Pancreas (tissue), 10 donors: ENCODE measurements around the gene GIMD1. TPM values are rescaled to one million over a fixed set of nuclear protein-coding genes. Genes with fewer than 3 reads are reported as not detected.
"Not testable (repeated sequence)": the region's sequence is repeated elsewhere in the genome, so short reads cannot be mapped to it uniquely, and the experiment has no call there.

ENCODE experiments used
- ATAC-seq, 4 donors: fragments of 200-7000 bp; cut with Tn5 transposase; one replicate each; pipeline versions ENCODE4 v1.8.0 to v1.9.1; 2020; ENCODE audit warnings: mild to moderate bottlenecking in 4 of 4, moderate library complexity in 4 of 4
- DNase-seq, 6 donors: peaks; one replicate each; pipeline ENCODE4 v3.0.0-alpha.2; 2020
- FAIRE-seq: peaks from 2 replicates; lab custom pipeline; 2012; peaks lifted over from hg19 to GRCh38; lab: Jason Lieb, UNC
- H3K27ac ChIP-seq, 4 donors: fragments of 200-600 bp; sonication (generic); 1 replicate in 3 of 4; 2 replicates in 1 of 4; pipeline versions ENCODE4 v1.5.0 to v1.8.0; 2020
- H3K27me3 ChIP-seq, 4 donors: fragments of 200-600 bp; one replicate each; pipeline ENCODE4 v1.8.0; 2021
- H3K36me3 ChIP-seq, 3 donors: fragments of 200-600 bp; sonication (generic) in 1 of 3; one replicate each; pipeline versions ENCODE4 v1.5.0 to v1.8.0; 2020 to 2021
- H3K4me1 ChIP-seq, 3 donors: fragments of 200-600 bp; one replicate each; pipeline ENCODE4 v1.8.0; 2021
- H3K4me3 ChIP-seq, 4 donors: fragments of 200-600 bp; sonication (generic) in 2 of 4; one replicate each; pipeline versions ENCODE4 v1.5.0 to v1.8.0; 2020 to 2021
- H3K9me3 ChIP-seq, 4 donors: fragments of 200-600 bp; one replicate each; pipeline ENCODE4 v1.8.0; 2021
- WGBS, 2 donors: extraction: QIAGEN DNeasy Blood & Tissue Kit; methylation state at CpG; one replicate each; pipeline ENCODE4 v1.1.7; 2013; 5-methylcytosine and 5-hydroxymethylcytosine counted together
- intact Hi-C, 3 donors: fragments of 100-400 bp; cut with DNase I; formaldehyde crosslinking; loops; one replicate each; pipeline versions ENCODE4 v1.11.1 to v1.14.2; 2022
- polyA plus RNA-seq, 2 donors: library from polyadenylated mRNA; stranded (reverse); fragments of 200-250 nt; gene quantifications; one replicate each; pipeline ENCODE4 v1.2.3, GENCODE V29; 2013
- total RNA-seq, 6 donors: library from RNA; stranded (reverse); fragmentation: NEBNext Ultra II Directional in 4 of 6; extraction: Animal tissue kit (Norgen Biotek cat#: 25700) in 4 of 6; gene quantifications; one replicate each; pipeline versions ENCODE4 v1.2.1 to v1.2.4, GENCODE V29; 2021 to 2023
- TF ChIP-seq, protein P1 (sequence below), 4 donors: fragments of 200-600 bp; sonication (generic) in 3 of 4; IDR thresholded peaks; one replicate each; pipeline versions ENCODE4 v1.5.0 to v1.8.0; 2021; ENCODE audit warnings: antibody characterized with exemption in 4 of 4
- donor health status: healthy with polysubstance abuse.
- donor health status: DM: no; HTN: no; CAD: no; lungs with moderate emphysema.
- donor health status: DM: no; HTN: no; CAD: no.
- donor health status: control.
- donor health status: control.
- donor health status: Bipolar disorder and iron deficiency.
- donor health status: DM: yes; HTN: yes; CAD: no.
- donor health status: DM: no; HTN: no; CAD: no.
- donor health status: DM: no; HTN: no; CAD: no.
- donor health status: DM: yes; HTN: yes; CAD: no.

The GIMD1 gene
- total and polyA plus RNA-seq, 8 donors: not detected

- FAIRE-seq (no peak), DNase-seq (no peak), ATAC-seq (no peak)
- TF ChIP-seq, protein P1, sequence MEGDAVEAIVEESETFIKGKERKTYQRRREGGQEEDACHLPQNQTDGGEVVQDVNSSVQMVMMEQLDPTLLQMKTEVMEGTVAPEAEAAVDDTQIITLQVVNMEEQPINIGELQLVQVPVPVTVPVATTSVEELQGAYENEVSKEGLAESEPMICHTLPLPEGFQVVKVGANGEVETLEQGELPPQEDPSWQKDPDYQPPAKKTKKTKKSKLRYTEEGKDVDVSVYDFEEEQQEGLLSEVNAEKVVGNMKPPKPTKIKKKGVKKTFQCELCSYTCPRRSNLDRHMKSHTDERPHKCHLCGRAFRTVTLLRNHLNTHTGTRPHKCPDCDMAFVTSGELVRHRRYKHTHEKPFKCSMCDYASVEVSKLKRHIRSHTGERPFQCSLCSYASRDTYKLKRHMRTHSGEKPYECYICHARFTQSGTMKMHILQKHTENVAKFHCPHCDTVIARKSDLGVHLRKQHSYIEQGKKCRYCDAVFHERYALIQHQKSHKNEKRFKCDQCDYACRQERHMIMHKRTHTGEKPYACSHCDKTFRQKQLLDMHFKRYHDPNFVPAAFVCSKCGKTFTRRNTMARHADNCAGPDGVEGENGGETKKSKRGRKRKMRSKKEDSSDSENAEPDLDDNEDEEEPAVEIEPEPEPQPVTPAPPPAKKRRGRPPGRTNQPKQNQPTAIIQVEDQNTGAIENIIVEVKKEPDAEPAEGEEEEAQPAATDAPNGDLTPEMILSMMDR (IDR thresholded peaks at IDR 0.05): no peak
- H3K4me3 ChIP-seq: no peak overlapping the region
- H3K4me1 ChIP-seq: no peaks in the 10 kb centered on the region
- intact Hi-C loops: no loop called here
- no peak overlapping the region for H3K27ac ChIP-seq
- WGBS, 2 donors: 91 to 93% methylated on average over 1 of the region's 1 CpG
- no peaks in the 10 kb centered on the region for H3K27me3 ChIP-seq
- H3K36me3 ChIP-seq: peaks cover 4 to 42% (median 10%) of the 10 kb centered on the region in 3 donors
- H3K9me3 ChIP-seq: no peaks in the 10 kb centered on the region
Measured at GRCh38 chr4:106334741-106335470, 33.7 kb downstream of the GIMD1 start.

DNA sequence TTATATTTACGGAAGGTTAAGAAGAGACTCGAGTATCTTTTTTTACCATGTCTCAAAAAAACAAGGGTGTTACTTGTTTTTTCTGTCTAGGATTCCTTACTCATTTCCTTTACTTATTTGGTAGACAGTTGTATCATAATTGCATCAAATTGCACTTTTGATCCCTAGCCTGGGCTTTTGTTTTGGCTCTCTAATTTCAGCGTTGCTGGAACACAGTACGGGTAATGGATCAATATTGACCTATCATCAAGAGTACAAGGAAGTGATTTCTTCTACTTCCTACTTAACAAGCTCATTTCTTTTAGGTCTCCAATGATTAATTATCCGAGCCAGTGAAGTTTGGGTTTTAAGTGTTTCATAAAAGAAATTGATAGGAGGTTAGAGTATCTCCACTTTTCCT is 35.4 kb downstream of the GIMD1 start:
- no peak overlapping the region for H3K4me3 ChIP-seq
- intact Hi-C loops: no loop called here
- DNase-seq (no peak), ATAC-seq (peak in 1 of 4 donors; percentile 51), FAIRE-seq (no peak)
- TF ChIP-seq, protein P1 (IDR thresholded peaks at IDR 0.05): no peak
- H3K36me3 ChIP-seq: peaks cover 4 to 40% (median 7%) of the 10 kb centered on the region in 3 donors
- H3K27ac ChIP-seq: no peak overlapping the region
- no peaks in the 10 kb centered on the region for H3K27me3 ChIP-seq
- H3K4me1 ChIP-seq: no peaks in the 10 kb centered on the region
- H3K9me3 ChIP-seq: no peaks in the 10 kb centered on the region
- 59 to 66% methylated on average over 5 of the region's 5 CpGs for WGBS, 2 donors

DNA sequence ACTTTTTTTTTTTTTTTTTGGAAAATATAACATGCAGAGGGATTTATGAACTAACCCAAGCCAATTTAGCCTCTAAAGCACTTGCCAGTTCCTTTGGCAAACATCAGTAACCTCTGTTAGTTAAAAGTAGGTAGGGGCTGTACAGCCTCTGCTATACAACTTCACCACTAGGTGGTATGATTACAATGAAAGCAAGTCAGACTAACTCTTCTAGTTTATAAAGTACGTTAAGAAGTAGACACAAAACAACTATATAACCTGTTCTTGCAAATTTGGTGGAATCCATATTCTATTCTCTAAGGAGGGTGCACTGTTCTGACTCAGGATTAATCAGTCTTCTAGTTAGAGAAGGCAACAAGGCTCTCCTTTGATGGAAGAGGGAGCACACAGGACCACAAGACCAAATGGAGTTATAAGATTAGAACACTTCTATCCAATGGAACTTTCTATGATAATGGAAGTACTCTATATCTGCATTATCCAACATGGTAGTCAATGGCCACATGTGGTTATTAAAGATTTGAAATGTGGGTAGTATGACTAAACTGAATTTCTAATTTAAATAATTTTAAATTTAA is 39.4 kb downstream of the GIMD1 start:
- peaks cover 4 to 24% (median 22%) of the 10 kb centered on the region in 3 donors for H3K36me3 ChIP-seq
- TF ChIP-seq, protein P1 (IDR thresholded peaks at IDR 0.05): peak in 3 of 4 donors; percentile 33 to 43 (median 39)
- 24 to 27% methylated on average over 1 of the region's 1 CpG for WGBS, 2 donors

DNA sequence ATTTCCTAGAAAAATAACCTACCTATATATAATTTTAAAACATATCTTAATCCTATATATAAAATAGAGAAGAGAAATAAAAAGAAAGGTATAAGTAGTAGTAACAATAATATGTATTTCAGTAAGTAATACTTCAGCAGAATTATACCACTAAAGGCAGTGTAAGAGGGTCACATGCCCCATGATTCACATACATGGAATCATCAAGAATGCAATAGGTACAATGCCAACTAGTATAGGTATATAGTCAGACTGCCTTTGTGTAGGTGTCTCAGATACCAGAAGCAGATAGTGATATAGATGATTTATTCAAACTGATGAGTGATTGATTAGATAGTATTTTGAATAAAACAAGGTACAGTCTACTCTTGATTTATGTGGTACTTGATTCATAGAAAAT is 42.8 kb downstream of the GIMD1 start:
- TF ChIP-seq, protein P1 (IDR thresholded peaks at IDR 0.05): no peak
- no peak for ATAC-seq
- Histone ChIP-seq H3K4me3 (no peak overlapping the region), H3K36me3 (peaks cover 4 to 22% (median 17%) of the 10 kb centered on the region in 3 donors), H3K27me3 (no peaks in the 10 kb centered on the region), H3K4me1 (peaks cover 0 to 5% (median 0%) of the 10 kb centered on the region in 3 donors), H3K27ac (no peak overlapping the region), H3K9me3 (no peaks in the 10 kb centered on the region)
- no peak for DNase-seq
- no peak for FAIRE-seq
- intact Hi-C loops: no loop called here

More for the DNA sequence above, 39.4 kb downstream of the GIMD1 start:
- peak; percentile 13 for FAIRE-seq
- DNase-seq: no peak
- Histone ChIP-seq H3K4me1 (peaks cover 0 to 5% (median 0%) of the 10 kb centered on the region in 3 donors), H3K27me3 (no peaks in the 10 kb centered on the region), H3K27ac (no peak overlapping the region), H3K9me3 (no peaks in the 10 kb centered on the region), H3K4me3 (no peak overlapping the region)
- intact Hi-C loops: no loop called here
- ATAC-seq: peak; percentile 64 to 87 (median 79)

GRCh38 chr4:106323119-106323518 is 45.5 kb downstream of the GIMD1 start:
- H3K4me1 ChIP-seq: peaks cover 1 to 16% (median 16%) of the 10 kb centered on the region in 3 donors
- H3K36me3 ChIP-seq: peaks cover 4 to 18% (median 9%) of the 10 kb centered on the region in 3 donors
- TF ChIP-seq, protein P1 (IDR thresholded peaks at IDR 0.05): no peak
- peak; percentile 69 for FAIRE-seq
- no peak for DNase-seq
- H3K27me3 ChIP-seq: no peaks in the 10 kb centered on the region
- H3K9me3 ChIP-seq: no peaks in the 10 kb centered on the region
- ATAC-seq: no peak
- no peak overlapping the region for H3K27ac ChIP-seq
- no peak overlapping the region for H3K4me3 ChIP-seq
- intact Hi-C loops: no loop called here

DNA sequence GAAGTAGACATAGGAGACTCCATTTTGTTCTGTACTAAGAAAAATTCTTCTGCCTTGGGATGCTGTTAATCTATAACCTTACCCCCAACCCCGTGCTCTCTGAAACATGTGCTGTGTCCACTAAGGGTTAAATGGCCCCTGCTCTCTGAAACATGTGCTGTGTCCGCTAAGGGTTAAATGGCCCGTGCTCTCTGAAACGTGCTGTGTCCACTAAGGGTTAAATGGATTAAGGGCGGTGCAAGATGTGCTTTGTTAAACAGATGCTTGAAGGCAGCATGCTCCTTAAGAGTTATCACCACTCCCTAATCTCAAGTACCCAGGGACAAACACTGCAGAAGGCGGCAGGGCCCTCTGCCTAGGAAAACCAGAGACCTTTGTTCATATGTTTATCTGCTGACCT is 46.8 kb downstream of the GIMD1 start:
- FAIRE-seq, H3K4me3 ChIP-seq, H3K9me3 ChIP-seq, DNase-seq, intact Hi-C loops, H3K36me3 ChIP-seq, ATAC-seq, H3K27me3 ChIP-seq, H3K27ac ChIP-seq: not testable (repeated sequence)
- WGBS, 2 donors: 54 to 55% methylated on average over 6 of the region's 6 CpGs
- H3K4me1 ChIP-seq: peaks cover 14 to 25% (median 23%) of the 10 kb centered on the region in 3 donors

GRCh38 chr4:106321168-106321567 is 47.4 kb downstream of the GIMD1 start:
- WGBS, 2 donors: 96% methylated on average over 34 of the region's 34 CpGs
- FAIRE-seq, H3K27ac ChIP-seq, ATAC-seq, intact Hi-C loops, H3K4me3 ChIP-seq, H3K27me3 ChIP-seq, H3K36me3 ChIP-seq, H3K9me3 ChIP-seq: not testable (repeated sequence)
- peaks cover 14 to 25% (median 23%) of the 10 kb centered on the region in 3 donors for H3K4me1 ChIP-seq
- peak in 1 of 6 donors; percentile 63 for DNase-seq
